NCI-H1092 treated with DMSO at 0.1 percent for 48 hours (cell line): ENCODE data around the gene SERPINB7.
A peak's percentile ranks its signal among the peaks of the same experiment; 100 is the strongest.

Experiments used
- DNase-seq: peaks from one replicate; lab custom pipeline; 2025; lab: John Stamatoyannopoulos, UW

SERPINB7 gene

DNA sequence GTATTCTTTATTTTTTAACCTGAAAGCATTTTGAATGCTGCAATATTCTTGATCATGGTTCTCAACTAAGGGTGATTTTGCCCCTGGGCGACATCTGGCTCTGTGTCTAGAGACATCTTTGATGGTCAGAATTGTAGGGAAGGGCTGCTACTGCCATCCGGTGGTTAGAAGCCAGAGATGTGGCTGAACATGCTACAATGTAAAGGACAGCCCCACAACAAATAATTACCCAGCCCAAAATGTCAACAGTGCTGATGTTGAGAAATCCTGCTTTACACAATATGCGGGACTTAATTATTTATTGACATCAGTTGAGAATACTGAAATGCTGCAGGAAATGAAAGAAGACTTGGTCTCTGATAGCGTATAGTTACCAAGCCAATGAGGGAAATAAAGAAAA, 74.8 kb downstream of the SERPINB7 start:
- peak; percentile 11 for DNase-seq

GRCh38 chr18:63850636-63851035, 75.4 kb downstream of the SERPINB7 start:
- DNase-seq: no peak
